ENCODE measurements around the gene ARHGEF12.

Gene ARHGEF12

GRCh38 chr11:120388261-120388660 is 52.0 kb downstream of the ARHGEF12 start:
- DNase-seq: no peak

DNA sequence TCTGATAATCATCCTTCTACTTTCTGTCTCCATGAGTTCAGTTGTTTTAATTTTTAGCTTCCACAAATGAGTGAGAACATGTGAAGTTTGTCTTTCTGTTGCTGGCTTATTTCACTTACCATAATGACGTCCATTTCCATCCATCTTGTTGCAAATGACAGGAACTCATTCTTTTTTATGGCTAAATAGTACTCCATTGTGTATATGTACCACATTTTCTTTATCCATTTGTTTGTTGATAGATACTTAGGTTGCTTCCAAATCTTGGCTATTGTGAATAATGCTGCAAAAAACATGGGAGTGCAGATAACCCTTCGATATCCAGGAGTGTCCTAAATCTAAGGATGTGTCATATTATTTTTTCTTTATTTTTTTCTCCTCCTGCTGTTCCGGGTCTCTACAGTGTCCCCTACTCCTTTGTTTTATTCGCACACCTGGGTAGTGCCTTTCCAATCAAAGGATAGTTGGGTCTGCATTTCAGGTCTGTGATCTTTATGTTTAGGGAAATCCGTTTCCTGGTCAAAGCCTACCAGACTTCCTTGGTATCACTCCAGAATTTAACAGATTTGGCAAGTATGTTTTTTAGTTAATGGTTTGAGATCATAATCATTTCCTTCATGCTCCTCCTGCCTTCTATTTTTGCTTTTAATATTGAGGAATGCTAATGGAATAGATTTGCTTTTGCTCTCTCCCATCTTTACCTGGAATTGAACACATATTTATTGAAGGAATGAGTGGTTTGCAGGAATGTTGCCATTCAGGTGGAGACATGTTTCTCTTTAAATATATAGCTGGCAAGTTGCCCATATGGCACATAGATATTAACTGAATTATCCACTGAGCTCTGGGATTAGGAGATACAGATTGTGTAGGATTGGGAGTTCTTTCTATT is 53.7 kb downstream of the ARHGEF12 start:
- no peak for DNase-seq

GRCh38 chr11:120390585-120390922 is 54.3 kb downstream of the ARHGEF12 start:
- no peak for DNase-seq

DNA sequence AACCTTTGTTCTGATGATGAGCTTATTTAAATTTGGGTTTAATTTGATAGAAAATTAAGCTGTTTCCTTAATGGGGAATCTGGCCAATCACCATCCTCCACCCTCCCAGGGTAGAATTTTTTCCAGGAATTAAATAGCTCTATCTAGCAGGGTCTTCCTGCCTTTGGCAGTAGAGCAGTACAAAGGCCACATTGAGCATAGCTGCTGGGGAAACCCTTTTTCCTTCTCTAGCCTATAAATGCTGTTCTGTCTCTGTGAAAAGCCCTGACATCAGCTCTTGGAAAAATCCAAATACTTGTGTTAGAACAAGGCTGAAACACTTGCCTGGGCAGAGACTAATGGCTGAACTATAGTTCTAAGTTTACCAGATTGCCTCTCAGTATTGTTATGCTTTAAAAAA is 55.1 kb downstream of the ARHGEF12 start:
- no peak for DNase-seq

DNA sequence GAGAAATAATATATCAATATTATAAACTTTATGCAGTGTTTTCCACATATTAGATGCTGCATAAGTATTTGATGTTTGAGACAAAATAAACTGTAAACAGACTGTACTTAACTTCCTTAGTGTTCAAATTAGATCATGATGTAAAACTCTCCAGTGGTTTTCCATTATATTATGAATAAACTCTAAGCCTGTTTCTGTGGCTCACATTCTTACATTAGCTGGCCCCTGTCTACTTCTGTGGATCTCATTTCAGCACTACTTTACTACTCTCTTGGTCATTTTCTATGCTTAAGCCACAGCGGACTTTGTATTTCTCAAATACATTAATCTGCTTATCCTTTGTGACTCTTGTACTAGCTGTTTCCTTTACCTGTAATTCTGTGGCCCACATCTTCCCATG is 55.6 kb downstream of the ARHGEF12 start:
- no peak for DNase-seq

GRCh38 chr11:120392314-120392713 is 56.1 kb downstream of the ARHGEF12 start:
- no peak for DNase-seq

GRCh38 chr11:120392793-120393192 is 56.6 kb downstream of the ARHGEF12 start:
- no peak for DNase-seq

GRCh38 chr11:120394119-120394518 is 57.9 kb downstream of the ARHGEF12 start:
- no peak for DNase-seq

- DNase-seq: no peak
Observed at GRCh38 chr11:120395778-120396177, 59.6 kb downstream of the ARHGEF12 start.

DNA sequence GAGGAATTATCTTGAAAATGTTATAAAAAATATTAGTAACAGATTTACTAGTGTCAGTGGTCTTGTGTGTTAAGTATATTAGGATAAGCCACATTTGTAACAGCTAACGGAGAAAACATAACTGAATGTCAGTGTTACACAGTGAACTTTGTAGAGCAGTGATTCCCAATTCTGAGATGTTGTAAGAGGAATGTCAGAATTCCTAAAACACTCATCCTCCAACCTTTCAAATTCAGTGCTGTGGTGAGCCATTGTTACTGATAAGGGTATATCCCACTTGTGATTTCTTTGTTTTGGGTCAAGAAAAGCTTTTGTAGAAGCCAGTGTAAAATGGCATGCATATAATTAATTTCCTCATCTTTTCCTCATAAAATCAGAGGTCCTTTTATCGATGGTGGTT is 61.9 kb downstream of the ARHGEF12 start:
- no peak for DNase-seq

GRCh38 chr11:120399307-120399706 is 63.1 kb downstream of the ARHGEF12 start:
- no peak for DNase-seq

DNA sequence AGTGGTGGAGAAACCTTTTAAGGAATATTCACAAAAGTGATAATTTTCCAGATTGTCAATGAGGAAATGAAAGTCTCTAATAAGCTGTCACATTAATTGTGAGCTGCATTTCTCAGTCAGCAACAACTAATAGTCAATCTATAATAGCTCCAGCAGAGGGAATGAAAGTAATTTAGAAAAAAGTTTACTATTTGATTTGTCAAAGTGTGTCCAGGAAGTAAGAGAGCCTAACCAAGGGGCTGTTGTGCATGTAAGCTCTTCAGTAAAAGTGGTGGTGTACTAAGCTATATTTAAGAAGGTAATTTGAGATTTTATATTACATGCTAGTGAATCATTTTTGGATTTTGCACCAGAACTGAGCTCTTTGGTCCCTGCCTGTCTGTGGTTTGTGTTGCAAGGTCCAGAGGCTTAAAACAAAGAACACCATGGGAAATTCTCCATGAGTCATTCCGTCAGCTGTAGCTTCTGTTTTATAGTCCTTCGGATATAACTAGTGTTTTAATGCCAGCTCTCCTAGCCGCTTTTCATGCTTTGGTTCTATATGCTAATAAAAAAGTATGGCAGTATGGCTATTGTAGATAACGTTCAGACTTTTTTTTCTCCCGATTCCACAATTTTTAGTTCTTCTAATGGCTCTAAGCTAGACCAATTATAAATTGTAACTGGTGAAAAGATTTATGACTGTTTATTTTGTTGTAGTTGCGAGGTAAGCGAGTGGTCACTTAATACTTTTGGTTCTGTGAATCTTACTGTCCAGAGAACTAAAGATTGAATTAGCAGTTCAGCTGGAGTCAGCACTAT is 64.6 kb downstream of the ARHGEF12 start:
- no peak for DNase-seq

DNA sequence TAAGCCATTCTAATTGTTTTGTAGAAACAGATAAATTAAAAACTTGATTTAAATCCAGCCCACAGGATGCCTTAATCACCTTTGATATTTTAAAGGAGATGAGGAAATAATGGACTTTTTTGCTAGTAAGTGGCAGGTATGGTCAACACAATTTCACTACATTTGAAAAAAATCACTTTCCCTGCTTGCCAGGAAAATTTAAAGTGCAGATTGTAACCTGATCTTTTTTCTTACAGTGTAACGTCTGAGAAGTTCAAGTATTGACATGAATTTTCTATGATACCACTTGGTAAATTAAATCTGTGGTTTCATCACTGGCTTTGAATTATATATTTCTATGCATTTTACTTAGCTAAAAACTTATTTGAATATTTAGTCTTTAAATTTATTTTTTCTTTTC is 65.3 kb downstream of the ARHGEF12 start:
- DNase-seq: no peak

- no peak for DNase-seq
Observed at GRCh38 chr11:120403966-120404365, 67.8 kb downstream of the ARHGEF12 start.

DNA sequence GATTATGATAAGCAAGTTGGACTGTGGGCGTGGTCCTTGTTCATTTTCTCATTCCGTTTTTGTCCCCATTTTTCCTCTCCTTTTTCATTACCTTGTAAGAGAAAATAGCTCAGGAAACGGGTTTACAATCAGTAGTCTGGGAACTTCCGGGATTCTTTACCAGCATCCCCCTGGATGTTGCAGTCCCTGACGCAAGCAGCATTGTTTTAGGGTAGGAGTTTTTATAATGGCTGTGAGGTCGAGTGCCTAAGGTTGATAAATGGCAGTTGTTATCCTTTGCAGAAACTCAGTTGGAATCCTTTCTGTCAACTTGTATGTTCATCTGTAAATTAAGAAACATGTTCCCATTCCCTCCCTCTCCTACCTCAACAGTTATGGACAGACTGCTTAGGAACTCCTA is 68.3 kb downstream of the ARHGEF12 start:
- no peak for DNase-seq

GRCh38 chr11:120409655-120410054 is 73.4 kb downstream of the ARHGEF12 start:
- DNase-seq: no peak

- no peak for DNase-seq
Observed at GRCh38 chr11:120410622-120411380, 74.6 kb downstream of the ARHGEF12 start.

DNA sequence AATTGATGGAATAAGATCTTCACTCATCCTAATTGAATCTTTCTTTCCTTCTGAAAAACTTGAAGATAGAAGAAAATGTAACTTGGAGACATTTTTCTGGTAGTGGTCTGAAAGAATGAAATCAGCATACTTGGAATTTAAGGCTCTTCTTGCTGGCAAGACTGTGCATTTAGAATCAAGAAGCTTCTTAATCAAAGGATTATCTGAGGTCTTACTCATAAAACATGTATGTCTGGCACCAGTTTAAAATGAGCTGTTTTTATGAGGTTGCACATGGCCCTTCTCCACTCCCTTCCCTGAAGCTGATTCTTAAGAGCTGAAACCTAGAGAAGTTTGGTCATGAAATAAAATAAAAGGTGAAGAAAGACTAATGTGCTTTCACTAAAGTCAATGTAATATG is 77.3 kb downstream of the ARHGEF12 start:
- no peak for DNase-seq

DNA sequence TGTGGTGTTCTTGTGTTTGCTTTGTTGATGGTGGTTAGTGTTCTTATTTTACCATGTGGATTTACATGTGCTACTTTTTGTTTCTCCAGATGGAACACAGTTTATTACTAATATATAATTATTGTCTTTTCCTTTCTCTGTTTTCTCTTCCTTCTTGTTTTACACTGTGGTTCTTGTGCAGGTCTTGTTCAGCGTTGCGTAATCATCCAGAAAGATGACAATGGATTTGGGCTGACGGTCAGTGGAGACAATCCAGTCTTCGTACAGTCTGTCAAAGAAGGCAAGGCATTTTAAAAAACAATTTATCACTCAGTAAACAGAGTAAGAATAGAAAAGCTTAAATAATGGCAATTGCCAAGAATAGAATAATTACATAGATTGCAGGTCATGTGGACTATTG is 84.4 kb downstream of the ARHGEF12 start:
- no peak for DNase-seq

DNA sequence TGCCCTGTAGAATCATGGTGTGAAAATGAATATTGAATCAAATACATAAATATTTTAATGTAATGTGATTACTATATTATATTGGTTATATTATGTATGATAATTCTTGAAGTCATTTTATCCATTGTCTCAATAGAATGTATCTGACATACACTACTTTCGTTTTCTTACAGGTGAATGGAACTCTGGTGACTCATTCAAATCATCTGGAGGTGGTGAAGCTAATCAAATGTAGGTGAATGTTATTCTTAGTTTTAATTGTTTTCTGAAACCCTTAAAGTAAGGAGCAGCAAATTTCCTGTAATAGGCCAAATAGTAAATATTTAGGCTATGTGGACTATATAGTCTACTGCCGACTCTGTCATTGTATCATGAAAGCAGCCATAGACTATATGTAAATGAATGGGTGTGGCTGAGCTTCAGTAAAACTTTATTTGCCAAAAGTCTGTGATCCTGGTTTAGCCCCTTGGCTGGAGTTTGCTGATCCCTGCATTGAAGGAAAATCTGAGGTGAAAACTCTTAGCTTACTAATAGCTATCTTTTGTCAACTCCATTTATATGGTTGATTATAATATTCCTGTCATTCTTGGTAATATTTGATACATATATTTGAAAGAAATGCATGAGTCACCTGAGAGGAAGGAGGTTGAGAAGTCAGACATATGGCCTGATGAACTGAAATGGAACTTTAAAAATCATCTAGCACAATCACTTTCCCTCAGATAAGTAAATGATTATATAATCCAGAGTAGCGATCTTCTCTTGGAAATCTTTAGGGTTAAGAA is 88.2 kb downstream of the ARHGEF12 start:
- no peak for DNase-seq

- no peak for DNase-seq
Observed at GRCh38 chr11:120424970-120425332, 88.7 kb downstream of the ARHGEF12 start.

- DNase-seq: no peak
Observed at GRCh38 chr11:120425527-120425926, 89.3 kb downstream of the ARHGEF12 start.

DNA sequence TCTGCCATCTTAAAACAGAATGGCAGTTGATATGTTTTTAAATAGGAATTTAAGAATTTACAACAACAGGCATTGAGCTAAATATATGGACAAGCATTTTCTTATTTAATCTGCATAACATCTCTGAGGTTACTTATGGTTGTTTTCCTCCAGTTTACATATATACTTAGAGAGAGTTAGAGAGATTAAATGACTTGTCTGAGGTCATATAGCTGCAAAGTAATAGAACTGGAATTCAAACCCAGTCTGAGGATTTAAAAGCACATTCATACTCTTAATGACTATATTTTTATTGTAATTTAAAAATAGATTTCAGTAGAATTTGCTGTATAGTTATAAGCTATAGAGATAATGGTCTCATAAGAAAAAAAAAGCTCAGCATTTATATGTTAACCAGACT is 93.9 kb downstream of the ARHGEF12 start:
- no peak for DNase-seq

Measured in T-helper 2 cell (primary cell).